ENCODE results near the gene TBC1D5. TPM values are rescaled to one million over a fixed set of nuclear protein-coding genes. Genes with fewer than 3 reads are reported as not detected.

TBC1D5 gene
- total and polyA plus RNA-seq, 10 donors, result 6.4 to 140 (median 97.1) TPM

DNA sequence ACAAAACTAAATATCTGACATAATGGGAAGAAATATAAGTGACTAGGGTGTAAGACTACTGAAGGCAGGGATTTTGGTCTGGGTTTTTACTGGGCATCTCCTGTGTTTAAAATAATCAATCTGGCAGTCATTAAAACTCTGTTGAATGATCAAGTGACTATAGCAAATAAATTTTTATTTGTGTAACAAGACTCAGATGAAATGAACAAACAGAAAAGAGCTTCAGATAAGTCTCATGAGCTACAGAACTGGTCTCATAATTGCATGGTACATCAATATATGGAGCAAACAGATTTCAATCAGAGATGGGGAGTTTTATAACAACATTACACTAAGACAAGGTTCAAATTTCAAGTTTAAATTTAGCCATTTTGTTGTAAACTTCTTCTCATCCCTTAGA, 485.2 kb downstream of the TBC1D5 start:
- H3K4me3 ChIP-seq, result no peak overlapping the region
- no peak overlapping the region for H3K27ac ChIP-seq
- TF ChIP-seq, protein P1, sequence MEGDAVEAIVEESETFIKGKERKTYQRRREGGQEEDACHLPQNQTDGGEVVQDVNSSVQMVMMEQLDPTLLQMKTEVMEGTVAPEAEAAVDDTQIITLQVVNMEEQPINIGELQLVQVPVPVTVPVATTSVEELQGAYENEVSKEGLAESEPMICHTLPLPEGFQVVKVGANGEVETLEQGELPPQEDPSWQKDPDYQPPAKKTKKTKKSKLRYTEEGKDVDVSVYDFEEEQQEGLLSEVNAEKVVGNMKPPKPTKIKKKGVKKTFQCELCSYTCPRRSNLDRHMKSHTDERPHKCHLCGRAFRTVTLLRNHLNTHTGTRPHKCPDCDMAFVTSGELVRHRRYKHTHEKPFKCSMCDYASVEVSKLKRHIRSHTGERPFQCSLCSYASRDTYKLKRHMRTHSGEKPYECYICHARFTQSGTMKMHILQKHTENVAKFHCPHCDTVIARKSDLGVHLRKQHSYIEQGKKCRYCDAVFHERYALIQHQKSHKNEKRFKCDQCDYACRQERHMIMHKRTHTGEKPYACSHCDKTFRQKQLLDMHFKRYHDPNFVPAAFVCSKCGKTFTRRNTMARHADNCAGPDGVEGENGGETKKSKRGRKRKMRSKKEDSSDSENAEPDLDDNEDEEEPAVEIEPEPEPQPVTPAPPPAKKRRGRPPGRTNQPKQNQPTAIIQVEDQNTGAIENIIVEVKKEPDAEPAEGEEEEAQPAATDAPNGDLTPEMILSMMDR (IDR thresholded peaks at IDR 0.05 in 8 of 11, conservative IDR thresholded peaks at IDR 0.05 in 3 of 11), result no peak
- TF ChIP-seq POLR2AphosphoS5 (IDR thresholded peaks at IDR 0.05) (no peak), POLR2A (IDR thresholded peaks at IDR 0.05) (no peak)
- peaks cover 0 to 11% (median 0%) of the 10 kb centered on the region in 6 donors for H3K36me3 ChIP-seq
- intact Hi-C loops (cut with DNase I; ENCODE audit: low total_unique reads), result loop anchor here (5.0 kb wide), 2 partner anchors 155 to 585 kb away; no protein-coding TSS in a partner anchor
- DNase-seq, result no peak
- H3K4me1 ChIP-seq, result peaks cover 0 to 7% (median 2%) of the 10 kb centered on the region in 6 donors
- no peaks in the 10 kb centered on the region for H3K9me3 ChIP-seq
- no peaks in the 10 kb centered on the region for H3K27me3 ChIP-seq (replicated peaks in 1 of 7)

DNA sequence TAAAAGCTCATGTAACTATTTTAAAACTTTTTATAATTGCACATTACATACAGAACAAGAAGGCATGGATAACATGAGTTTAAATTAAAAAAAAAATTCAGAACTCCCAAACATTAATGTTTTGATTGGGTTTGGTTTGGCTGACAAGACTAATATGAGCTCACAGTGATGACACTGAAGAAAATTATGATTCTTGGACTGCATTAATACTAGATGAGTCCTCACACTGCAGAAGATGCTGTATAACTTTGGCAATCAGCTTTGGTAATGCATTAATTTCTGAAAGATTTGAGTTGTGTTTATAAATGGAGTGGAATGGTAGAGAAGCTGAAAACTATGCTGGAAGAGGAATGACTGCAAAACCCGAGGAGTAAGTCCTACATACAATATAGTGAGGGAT, 498.8 kb downstream of the TBC1D5 start:
- no peaks in the 10 kb centered on the region for H3K27me3 ChIP-seq (replicated peaks in 1 of 7)
- H3K36me3 ChIP-seq, result peaks cover 0 to 5% (median 0%) of the 10 kb centered on the region in 6 donors
- intact Hi-C loops (cut with DNase I; ENCODE audit: low total_unique reads), result no loop called here

DNA sequence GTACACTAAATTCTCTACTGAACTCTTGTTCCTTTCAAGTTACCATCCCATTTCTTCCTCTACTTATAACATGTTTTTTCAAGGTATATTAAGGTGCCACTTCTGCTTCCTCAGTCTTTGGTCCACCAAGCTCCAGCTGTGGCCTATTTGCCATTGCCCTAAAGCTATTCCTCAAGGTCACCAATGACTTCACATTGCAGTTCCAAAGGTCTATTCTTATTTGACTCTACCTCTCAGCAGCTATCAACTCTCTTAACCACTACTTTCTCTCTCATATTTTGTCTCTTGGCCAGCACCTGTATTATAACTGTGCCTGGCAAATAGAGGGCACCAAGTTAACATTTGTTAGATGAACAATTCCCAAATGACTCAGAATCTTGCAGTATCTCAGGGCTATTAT, 503.0 kb downstream of the TBC1D5 start:
- no peak for DNase-seq
- H3K27ac ChIP-seq, result no peak overlapping the region
- peaks cover 0 to 21% (median 2%) of the 10 kb centered on the region in 6 donors for H3K36me3 ChIP-seq
- intact Hi-C loops (cut with DNase I; ENCODE audit: low total_unique reads), result loop anchor here (10.0 kb wide), 1 partner anchor 425 kb away; no protein-coding TSS in a partner anchor
- no peaks in the 10 kb centered on the region for H3K27me3 ChIP-seq (replicated peaks in 1 of 7)
- H3K9me3 ChIP-seq, result no peaks in the 10 kb centered on the region
- no peak overlapping the region for H3K4me3 ChIP-seq
- TF ChIP-seq, protein P1 (IDR thresholded peaks at IDR 0.05 in 8 of 11, conservative IDR thresholded peaks at IDR 0.05 in 3 of 11), result no peak
- TF ChIP-seq POLR2A (IDR thresholded peaks at IDR 0.05) (no peak), POLR2AphosphoS5 (IDR thresholded peaks at IDR 0.05) (no peak)
- peaks cover 0 to 14% (median 2%) of the 10 kb centered on the region in 6 donors for H3K4me1 ChIP-seq

More for the DNA sequence above, 498.8 kb downstream of the TBC1D5 start:
- WGBS, 5 donors, result 90 to 97% (median 95%) methylated on average over 1 of the region's 1 CpG
- H3K4me1 ChIP-seq, result no peaks in the 10 kb centered on the region
- H3K4me3 ChIP-seq, result no peak overlapping the region
- DNase-seq, result no peak
- H3K27ac ChIP-seq, result no peak overlapping the region
- TF ChIP-seq POLR2AphosphoS5 (IDR thresholded peaks at IDR 0.05) (no peak), POLR2A (IDR thresholded peaks at IDR 0.05) (no peak)
- TF ChIP-seq, protein P1 (IDR thresholded peaks at IDR 0.05 in 8 of 11, conservative IDR thresholded peaks at IDR 0.05 in 3 of 11), result no peak
- H3K9me3 ChIP-seq, result no peaks in the 10 kb centered on the region

DNA sequence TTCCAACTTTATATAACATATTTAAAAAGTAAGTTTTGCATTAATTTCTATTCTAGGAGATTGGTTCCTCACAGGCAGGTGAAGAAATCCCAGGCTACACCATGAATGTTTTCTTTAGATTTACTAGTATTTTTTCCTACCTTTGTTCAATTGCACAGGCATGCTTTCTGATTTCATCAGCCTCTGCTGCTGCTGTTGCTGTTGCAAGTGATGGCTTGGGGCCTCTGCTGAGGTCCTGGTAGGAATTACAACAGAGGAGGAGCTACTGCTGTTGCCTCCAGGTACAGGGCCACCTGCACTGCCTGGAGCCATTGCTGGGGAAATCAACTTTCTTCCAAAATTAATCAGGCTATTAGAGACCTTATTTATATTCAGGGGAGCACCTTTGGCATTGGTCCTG, 504.4 kb downstream of the TBC1D5 start:
- no peaks in the 10 kb centered on the region for H3K9me3 ChIP-seq
- no peak overlapping the region for H3K27ac ChIP-seq
- peaks cover 0 to 21% (median 2%) of the 10 kb centered on the region in 6 donors for H3K36me3 ChIP-seq
- TF ChIP-seq POLR2AphosphoS5 (IDR thresholded peaks at IDR 0.05) (no peak), POLR2A (IDR thresholded peaks at IDR 0.05) (no peak)
- TF ChIP-seq, protein P1 (IDR thresholded peaks at IDR 0.05 in 8 of 11, conservative IDR thresholded peaks at IDR 0.05 in 3 of 11), result no peak
- DNase-seq, result no peak
- intact Hi-C loops (cut with DNase I; ENCODE audit: low total_unique reads), result loop anchor here (10.0 kb wide), 1 partner anchor 423 kb away; no protein-coding TSS in a partner anchor
- H3K4me3 ChIP-seq, result no peak overlapping the region
- H3K27me3 ChIP-seq (replicated peaks in 1 of 7), result no peaks in the 10 kb centered on the region
- H3K4me1 ChIP-seq, result peaks cover 0 to 27% (median 12%) of the 10 kb centered on the region in 6 donors
